GM06990 (cell line): ENCODE results near the gene GALM.
A peak's percentile ranks its signal among the peaks of the same experiment; 100 is the strongest.

Experiments
- DNase-seq: peaks from one replicate; pipeline ENCODE4 v3.0.0-alpha.2; 2011; ENCODE audit not compliant: insufficient read length; ENCODE audit errors: extremely low read depth
- H3K27me3 ChIP-seq: replicated peaks from 2 replicates; pipeline ENCODE4 v1.6.0; 2011; ENCODE audit warnings: low read length; ENCODE audit not compliant: control insufficient read depth, insufficient read depth
- H3K36me3 ChIP-seq: 2 replicates; pipeline ENCODE4 v1.5.1; 2011; ENCODE audit warnings: low read length; ENCODE audit not compliant: control insufficient read depth, insufficient read depth
- H3K4me3 ChIP-seq: replicated peaks from 2 replicates; pipeline ENCODE4 v1.5.1; 2011; ENCODE audit warnings: low read depth, mild to moderate bottlenecking, control low read depth, low read length
- CTCF ChIP-seq: IDR thresholded peaks from 2 replicates; pipeline ENCODE4 v1.5.1; 2011; ENCODE audit warnings: low read length, control low read depth, mild to moderate bottlenecking, inconsistent platforms; ENCODE audit not compliant: insufficient read depth, poor library complexity, severe bottlenecking

GALM gene

GRCh38 chr2:38776531-38776930, 110.6 kb downstream of the GALM start:
- H3K36me3 ChIP-seq, result peaks cover 1% of the 10 kb centered on the region
- no peak for DNase-seq
- no peak for TF ChIP-seq CTCF
- no peaks in the 10 kb centered on the region for H3K27me3 ChIP-seq
- H3K4me3 ChIP-seq, result no peak overlapping the region

DNA sequence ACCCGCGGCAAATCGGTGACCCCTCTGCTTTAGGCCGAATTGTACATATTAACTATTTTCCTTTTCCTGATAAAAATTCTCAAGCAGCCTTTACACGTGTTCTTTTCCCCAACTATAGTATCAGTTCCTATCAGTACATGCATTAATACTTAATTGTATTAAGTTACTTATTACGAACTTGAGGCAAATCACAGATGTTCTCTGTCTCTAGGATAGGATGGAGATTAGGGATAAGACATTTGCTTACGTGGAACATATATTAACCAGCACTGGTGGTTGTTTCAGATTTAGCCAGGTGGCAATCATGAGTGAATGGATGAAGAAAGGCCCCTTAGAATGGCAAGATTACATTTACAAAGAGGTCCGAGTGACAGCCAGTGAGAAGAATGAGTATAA, 112.8 kb downstream of the GALM start:
- no peak for TF ChIP-seq CTCF
- H3K27me3 ChIP-seq, result no peaks in the 10 kb centered on the region
- DNase-seq, result no peak
- H3K4me3 ChIP-seq, result peak overlapping the region; percentile 91
- peaks cover 2% of the 10 kb centered on the region for H3K36me3 ChIP-seq

- Histone ChIP-seq H3K4me3 (no peak overlapping the region), H3K27me3 (no peaks in the 10 kb centered on the region), H3K36me3 (peaks cover 2% of the 10 kb centered on the region)
- no peak for DNase-seq
- no peak for TF ChIP-seq CTCF
These were observed 117.7 kb downstream of the GALM start for GRCh38 chr2:38783586-38783985.
